ENCODE results near the gene SP5.
"Not testable (repeated sequence)": the region's sequence is repeated elsewhere in the genome, so short reads cannot be mapped to it uniquely, and the experiment has no call there.

SP5 gene

GRCh38 chr2:170739048-170739447 is 23.9 kb downstream of the SP5 start:
- DNase-seq (ENCODE audit: low read depth), result peak; percentile 93

- DNase-seq (ENCODE audit: low read depth), result no peak
Observed at GRCh38 chr2:170739507-170740046, 24.4 kb downstream of the SP5 start.

GRCh38 chr2:170740660-170741059 is 25.5 kb downstream of the SP5 start:
- DNase-seq (ENCODE audit: low read depth), result no peak

GRCh38 chr2:170742000-170742399 is 26.9 kb downstream of the SP5 start:
- no peak for DNase-seq (ENCODE audit: low read depth)

- no peak for DNase-seq (ENCODE audit: low read depth)
Observed at GRCh38 chr2:170742896-170743529, 27.9 kb downstream of the SP5 start.

GRCh38 chr2:170743530-170744239 is 28.5 kb downstream of the SP5 start:
- DNase-seq (ENCODE audit: low read depth), result no peak

GRCh38 chr2:170744248-170745002 is 29.3 kb downstream of the SP5 start:
- no peak for DNase-seq (ENCODE audit: low read depth)

- no peak for DNase-seq (ENCODE audit: low read depth)
Observed at GRCh38 chr2:170745305-170745704, 30.2 kb downstream of the SP5 start.

- DNase-seq (ENCODE audit: low read depth), result peak; percentile 61
Observed at GRCh38 chr2:170747921-170748320, 32.8 kb downstream of the SP5 start.

- DNase-seq (ENCODE audit: low read depth), result not testable (repeated sequence)
Observed at GRCh38 chr2:170751555-170751954, 36.4 kb downstream of the SP5 start.

- DNase-seq (ENCODE audit: low read depth), result no peak
Observed at GRCh38 chr2:170761572-170761971, 46.4 kb downstream of the SP5 start.

GRCh38 chr2:170762760-170763159 is 47.6 kb downstream of the SP5 start:
- DNase-seq (ENCODE audit: low read depth), result no peak

GRCh38 chr2:170763232-170763631 is 48.1 kb downstream of the SP5 start:
- no peak for DNase-seq (ENCODE audit: low read depth)

GRCh38 chr2:170764880-170765261 is 49.7 kb downstream of the SP5 start:
- no peak for DNase-seq (ENCODE audit: low read depth)

GRCh38 chr2:170766693-170767092 is 51.6 kb downstream of the SP5 start:
- no peak for DNase-seq (ENCODE audit: low read depth)

Measured in non-pigmented ciliary epithelial cell (primary cell).